HEK293 (cell line): ENCODE measurements around the gene CHST12.

Experiments used
- CTCF ChIA-PET: fragments of 350-600 bp; formaldehyde crosslinking; extraction: SDS; loops from one replicate; lab custom pipeline; 2021; ENCODE audit warnings: antibody characterized with exemption; lab: Yijun Ruan, JAX
- POLR2A ChIA-PET: fragments of 300-600 bp; formaldehyde crosslinking; extraction: SDS; loops from one replicate; lab custom pipeline; 2020; ENCODE audit warnings: antibody characterized with exemption, inconsistent platforms; lab: Yijun Ruan, JAX
- H3K27ac ChIP-seq: fragments of 200-500 bp; sonication (Bioruptor generic); 2 replicates; pipeline ENCODE4 v1.5.1; 2014; ENCODE audit warnings: low read depth, low read length, control low read depth, inconsistent platforms; ENCODE audit errors: extremely low read depth
- H3K36me3 ChIP-seq, 2 experiments: fragments of 200-500 bp in 1 of 2; sonication (Bioruptor generic) in 1 of 2; 1 replicate in 1 of 2; 2 replicates in 1 of 2; pipeline ENCODE4 v1.5.1; 2014 to 2017; ENCODE audit warnings: inconsistent platforms in 2 of 2, low read length in 2 of 2; ENCODE audit not compliant: control insufficient read depth in 2 of 2, insufficient read depth in 1 of 2
- H3K4me1 ChIP-seq: fragments of 200-500 bp; sonication (Bioruptor generic); 2 replicates; pipeline ENCODE4 v1.5.1; 2014; ENCODE audit warnings: mild to moderate bottlenecking, low read length, inconsistent platforms; ENCODE audit not compliant: control insufficient read depth, insufficient read depth
- H3K4me3 ChIP-seq: 2 replicates; pipeline ENCODE4 v1.5.1; 2011; ENCODE audit warnings: low read depth, mild to moderate bottlenecking, control low read depth, low read length, moderate library complexity
- H3K9me3 ChIP-seq: fragments of 200-500 bp; sonication (Bioruptor generic); 2 replicates; pipeline ENCODE4 v1.5.1; 2014; ENCODE audit warnings: low read depth, low read length, inconsistent platforms; ENCODE audit not compliant: control insufficient read depth, insufficient read depth
- GLIS1 ChIP-seq: fragments of 450-650 bp; formaldehyde crosslinking; IDR thresholded peaks from 2 replicates; pipeline ENCODE4 v1.5.1; 2016; ENCODE audit warnings: missing biosample characterization, missing genetic modification characterization
- KLF1 ChIP-seq: fragments of 450-650 bp; formaldehyde crosslinking; IDR thresholded peaks from 2 replicates; pipeline ENCODE4 v1.5.1; 2016; ENCODE audit warnings: missing biosample characterization, missing genetic modification characterization
- ZBTB17 ChIP-seq: fragments of 450-650 bp; formaldehyde crosslinking; IDR thresholded peaks from 2 replicates; pipeline ENCODE4 v1.5.1; 2016; ENCODE audit warnings: missing biosample characterization, missing genetic modification characterization
- ZEB2 ChIP-seq: fragments of 450-650 bp; formaldehyde crosslinking; IDR thresholded peaks from 2 replicates; pipeline ENCODE4 v1.5.1; 2016; ENCODE audit warnings: missing biosample characterization, missing genetic modification characterization
- ZFP3 ChIP-seq: fragments of 450-650 bp; formaldehyde crosslinking; IDR thresholded peaks from 2 replicates; pipeline ENCODE4 v1.5.1; 2016; ENCODE audit warnings: low read depth, missing biosample characterization, missing genetic modification characterization
- ZNF132 ChIP-seq: fragments of 450-650 bp; formaldehyde crosslinking; IDR thresholded peaks from 2 replicates; pipeline ENCODE4 v1.5.1; 2017; ENCODE audit warnings: missing biosample characterization, missing genetic modification characterization, borderline replicate concordance
- ZNF423 ChIP-seq: fragments of 450-650 bp; formaldehyde crosslinking; IDR thresholded peaks from 2 replicates; pipeline ENCODE4 v1.5.1; 2016; ENCODE audit warnings: missing biosample characterization, missing genetic modification characterization
- ZNF621 ChIP-seq: fragments of 450-650 bp; formaldehyde crosslinking; IDR thresholded peaks from 2 replicates; pipeline ENCODE4 v1.5.1; 2017; ENCODE audit warnings: missing biosample characterization, missing genetic modification characterization
- ZNF623 ChIP-seq: fragments of 450-650 bp; formaldehyde crosslinking; IDR thresholded peaks from 2 replicates; pipeline ENCODE4 v1.5.1; 2016; ENCODE audit warnings: missing biosample characterization, missing genetic modification characterization
- ZNF768 ChIP-seq: fragments of 450-650 bp; formaldehyde crosslinking; IDR thresholded peaks from 2 replicates; pipeline ENCODE4 v1.5.1; 2018; ENCODE audit warnings: missing biosample characterization, mild to moderate bottlenecking, missing genetic modification characterization
- TF ChIP-seq, protein P1 (sequence below): fragments of 450-650 bp; formaldehyde crosslinking; IDR thresholded peaks from 2 replicates; pipeline ENCODE4 v1.5.1; 2016; ENCODE audit warnings: missing biosample characterization, missing genetic modification characterization, low read depth
- TF ChIP-seq, protein P2 (sequence below): fragments of 450-650 bp; formaldehyde crosslinking; IDR thresholded peaks from 2 replicates; pipeline ENCODE4 v1.5.1; 2017; ENCODE audit warnings: missing biosample characterization, missing genetic modification characterization
- TF ChIP-seq, protein P3 (sequence below): fragments of 450-650 bp; IDR thresholded peaks from 2 replicates; pipeline ENCODE4 v1.5.1; 2018; ENCODE audit warnings: missing biosample characterization, missing genetic modification characterization
- TF ChIP-seq, protein P4 (sequence below): fragments of 450-650 bp; IDR thresholded peaks from 2 replicates; pipeline ENCODE4 v1.5.1; 2018; ENCODE audit warnings: missing biosample characterization, mild to moderate bottlenecking, missing genetic modification characterization
- TF ChIP-seq, protein P5 (sequence below): fragments of 450-650 bp; formaldehyde crosslinking; IDR thresholded peaks from 2 replicates; pipeline ENCODE4 v1.5.1; 2017; ENCODE audit warnings: missing biosample characterization, missing genetic modification characterization

The CHST12 gene

DNA sequence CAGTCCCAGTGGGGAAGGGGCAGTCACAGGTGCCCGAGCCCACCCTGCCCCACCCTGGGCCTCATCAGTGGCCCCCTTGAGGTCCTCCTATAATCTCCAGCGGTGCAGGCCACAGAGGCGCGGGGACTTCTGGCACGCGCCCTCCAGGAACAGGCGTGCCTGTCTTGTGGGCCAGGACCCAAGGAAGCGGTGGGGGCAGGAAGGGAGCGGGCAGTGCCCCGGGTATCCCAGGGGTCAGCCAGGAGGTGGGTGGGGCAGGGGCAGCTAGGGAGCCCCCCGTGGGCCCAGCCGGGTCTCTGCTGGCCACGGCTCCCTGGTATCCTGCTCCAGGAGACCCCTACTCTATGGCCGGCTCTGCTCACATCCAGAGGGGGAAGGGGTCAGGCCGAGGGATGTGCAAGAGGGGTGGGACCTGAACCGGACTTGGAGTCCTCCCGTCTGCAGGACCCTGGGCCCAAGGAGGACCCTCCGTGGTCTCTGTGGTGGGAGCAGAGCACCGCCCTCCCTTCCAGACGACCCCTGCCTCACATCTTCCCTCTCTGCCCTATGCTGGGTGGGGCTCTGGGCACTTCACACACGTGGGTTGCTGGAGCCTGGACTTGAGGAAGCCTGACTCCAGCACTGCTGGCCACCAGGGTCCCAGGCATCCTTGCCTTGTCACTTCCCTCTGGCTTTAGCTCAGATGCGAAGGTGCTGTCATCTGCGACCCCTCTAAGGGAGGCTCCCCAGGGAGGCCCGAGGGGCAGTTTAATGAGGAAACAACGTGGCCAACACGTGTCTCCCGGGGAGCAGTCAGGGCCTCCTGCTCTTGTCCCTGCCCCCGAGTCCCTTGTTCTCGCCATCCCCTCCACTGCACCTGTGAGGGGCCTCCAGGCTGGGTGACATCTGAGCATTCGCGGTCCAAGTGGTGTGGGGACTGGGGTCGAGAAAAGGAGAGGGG lies 91.0 kb downstream of the CHST12 start:
- Histone ChIP-seq H3K27ac (no peak overlapping the region), H3K4me3 (no peak overlapping the region), H3K36me3 (no peaks in the 10 kb centered on the region), H3K4me1 (no peaks in the 10 kb centered on the region), H3K9me3 (no peaks in the 10 kb centered on the region)
- ChIA-PET CTCF (no interaction called here), POLR2A (no interaction called here)
- peak; percentile 44; the same call in 1 of the 2 replicates for TF ChIP-seq GLIS1 (tag by site-specific recombination)
- TF ChIP-seq, protein P1, sequence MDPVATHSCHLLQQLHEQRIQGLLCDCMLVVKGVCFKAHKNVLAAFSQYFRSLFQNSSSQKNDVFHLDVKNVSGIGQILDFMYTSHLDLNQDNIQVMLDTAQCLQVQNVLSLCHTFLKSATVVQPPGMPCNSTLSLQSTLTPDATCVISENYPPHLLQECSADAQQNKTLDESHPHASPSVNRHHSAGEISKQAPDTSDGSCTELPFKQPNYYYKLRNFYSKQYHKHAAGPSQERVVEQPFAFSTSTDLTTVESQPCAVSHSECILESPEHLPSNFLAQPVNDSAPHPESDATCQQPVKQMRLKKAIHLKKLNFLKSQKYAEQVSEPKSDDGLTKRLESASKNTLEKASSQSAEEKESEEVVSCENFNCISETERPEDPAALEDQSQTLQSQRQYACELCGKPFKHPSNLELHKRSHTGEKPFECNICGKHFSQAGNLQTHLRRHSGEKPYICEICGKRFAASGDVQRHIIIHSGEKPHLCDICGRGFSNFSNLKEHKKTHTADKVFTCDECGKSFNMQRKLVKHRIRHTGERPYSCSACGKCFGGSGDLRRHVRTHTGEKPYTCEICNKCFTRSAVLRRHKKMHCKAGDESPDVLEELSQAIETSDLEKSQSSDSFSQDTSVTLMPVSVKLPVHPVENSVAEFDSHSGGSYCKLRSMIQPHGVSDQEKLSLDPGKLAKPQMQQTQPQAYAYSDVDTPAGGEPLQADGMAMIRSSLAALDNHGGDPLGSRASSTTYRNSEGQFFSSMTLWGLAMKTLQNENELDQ (tag by site-specific recombination), result no peak

DNA sequence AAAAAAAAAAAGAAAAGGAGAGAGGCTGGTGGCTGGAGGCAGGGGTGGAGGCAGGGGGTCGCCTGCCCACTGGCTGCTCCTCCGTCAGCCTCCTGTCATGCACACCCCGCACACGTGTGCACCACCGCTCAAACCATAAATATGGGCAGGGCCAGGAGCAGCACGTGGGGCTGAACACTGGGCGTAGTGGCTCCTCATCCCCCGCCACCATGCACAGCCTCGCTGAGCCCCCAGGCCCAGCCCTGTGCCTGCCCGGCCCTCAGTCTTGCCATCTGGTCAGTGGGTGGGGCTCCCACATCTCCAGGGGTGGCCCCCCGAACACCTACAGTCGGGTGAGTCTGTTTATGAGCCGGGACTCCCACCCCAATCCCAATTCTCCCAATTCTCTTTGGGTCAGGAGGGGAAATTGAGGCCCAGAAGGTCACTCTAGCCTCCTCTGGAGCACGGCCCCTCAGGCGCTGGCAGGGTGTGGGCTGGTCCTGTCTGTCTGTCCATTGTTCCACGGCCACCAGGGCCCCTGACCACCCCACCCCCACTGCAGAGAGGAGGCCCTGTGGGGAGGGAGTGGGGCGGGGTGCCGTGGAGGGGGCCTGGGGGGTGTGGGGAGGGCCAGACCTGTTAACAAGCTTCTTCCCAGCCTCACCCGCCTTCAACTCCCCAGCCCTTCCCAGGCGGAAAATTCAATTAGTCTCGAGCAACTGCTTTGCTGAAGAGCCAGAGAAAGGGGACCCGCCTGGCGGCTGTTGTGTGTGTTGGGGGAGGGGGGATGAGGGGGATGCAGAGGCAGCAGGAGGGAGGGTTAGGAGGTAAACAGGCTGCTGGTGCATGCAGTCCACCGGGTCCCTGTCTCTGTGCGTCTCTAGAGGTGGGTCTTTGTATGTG lies 92.2 kb downstream of the CHST12 start:
- POLR2A ChIA-PET, result no interaction called here

DNA sequence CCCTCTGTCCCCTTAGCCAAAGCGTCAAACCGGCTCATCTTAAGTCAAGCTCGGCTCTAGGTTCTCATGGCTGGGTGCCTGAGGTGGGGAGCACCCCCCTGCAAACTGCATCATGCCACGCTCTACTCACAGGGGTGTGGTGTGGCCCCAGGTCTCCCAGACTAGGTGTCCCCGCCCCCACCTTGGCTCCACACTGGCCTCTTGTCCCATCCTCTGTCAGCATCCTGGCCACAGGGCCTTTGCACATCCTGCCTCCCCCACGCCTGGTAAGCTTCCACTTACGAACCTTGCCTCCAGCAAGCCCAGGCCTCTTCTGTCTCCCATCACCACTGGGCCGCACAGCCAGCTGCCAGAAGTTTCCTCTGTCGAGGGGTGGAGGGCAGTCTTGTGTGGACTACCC lies 93.0 kb downstream of the CHST12 start:
- Histone ChIP-seq H3K27ac (no peak overlapping the region), H3K36me3 (no peaks in the 10 kb centered on the region), H3K4me1 (no peaks in the 10 kb centered on the region), H3K4me3 (no peak overlapping the region), H3K9me3 (no peaks in the 10 kb centered on the region)
- TF ChIP-seq, protein P2, sequence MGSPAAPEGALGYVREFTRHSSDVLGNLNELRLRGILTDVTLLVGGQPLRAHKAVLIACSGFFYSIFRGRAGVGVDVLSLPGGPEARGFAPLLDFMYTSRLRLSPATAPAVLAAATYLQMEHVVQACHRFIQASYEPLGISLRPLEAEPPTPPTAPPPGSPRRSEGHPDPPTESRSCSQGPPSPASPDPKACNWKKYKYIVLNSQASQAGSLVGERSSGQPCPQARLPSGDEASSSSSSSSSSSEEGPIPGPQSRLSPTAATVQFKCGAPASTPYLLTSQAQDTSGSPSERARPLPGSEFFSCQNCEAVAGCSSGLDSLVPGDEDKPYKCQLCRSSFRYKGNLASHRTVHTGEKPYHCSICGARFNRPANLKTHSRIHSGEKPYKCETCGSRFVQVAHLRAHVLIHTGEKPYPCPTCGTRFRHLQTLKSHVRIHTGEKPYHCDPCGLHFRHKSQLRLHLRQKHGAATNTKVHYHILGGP (tag by site-specific recombination), result no peak
- peak; percentile 98 for TF ChIP-seq ZNF623 (tag by site-specific recombination)
- CTCF ChIA-PET, result interaction anchor here (0.6 kb wide), 2 partner anchors 115 to 185 kb away, joined by 3 to 4 read pairs; no protein-coding TSS in a partner anchor
- POLR2A ChIA-PET, result no interaction called here

More for the DNA sequence above, 92.2 kb downstream of the CHST12 start:
- no peaks in the 10 kb centered on the region for H3K9me3 ChIP-seq
- no peak overlapping the region for H3K27ac ChIP-seq
- H3K4me1 ChIP-seq, result no peaks in the 10 kb centered on the region
- no peak overlapping the region for H3K4me3 ChIP-seq
- TF ChIP-seq, protein P3, sequence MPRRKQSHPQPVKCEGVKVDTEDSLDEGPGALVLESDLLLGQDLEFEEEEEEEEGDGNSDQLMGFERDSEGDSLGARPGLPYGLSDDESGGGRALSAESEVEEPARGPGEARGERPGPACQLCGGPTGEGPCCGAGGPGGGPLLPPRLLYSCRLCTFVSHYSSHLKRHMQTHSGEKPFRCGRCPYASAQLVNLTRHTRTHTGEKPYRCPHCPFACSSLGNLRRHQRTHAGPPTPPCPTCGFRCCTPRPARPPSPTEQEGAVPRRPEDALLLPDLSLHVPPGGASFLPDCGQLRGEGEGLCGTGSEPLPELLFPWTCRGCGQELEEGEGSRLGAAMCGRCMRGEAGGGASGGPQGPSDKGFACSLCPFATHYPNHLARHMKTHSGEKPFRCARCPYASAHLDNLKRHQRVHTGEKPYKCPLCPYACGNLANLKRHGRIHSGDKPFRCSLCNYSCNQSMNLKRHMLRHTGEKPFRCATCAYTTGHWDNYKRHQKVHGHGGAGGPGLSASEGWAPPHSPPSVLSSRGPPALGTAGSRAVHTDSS (tag by site-specific recombination), result no peak
- TF ChIP-seq KLF1, result peak; percentile 54
- TF ChIP-seq, all 188 proteins: peak for 1
- CTCF ChIA-PET, result interaction anchor here (0.6 kb wide), 1 partner anchor 186 kb away, joined by 4 read pairs; no protein-coding TSS in a partner anchor
- no peaks in the 10 kb centered on the region for H3K36me3 ChIP-seq

DNA sequence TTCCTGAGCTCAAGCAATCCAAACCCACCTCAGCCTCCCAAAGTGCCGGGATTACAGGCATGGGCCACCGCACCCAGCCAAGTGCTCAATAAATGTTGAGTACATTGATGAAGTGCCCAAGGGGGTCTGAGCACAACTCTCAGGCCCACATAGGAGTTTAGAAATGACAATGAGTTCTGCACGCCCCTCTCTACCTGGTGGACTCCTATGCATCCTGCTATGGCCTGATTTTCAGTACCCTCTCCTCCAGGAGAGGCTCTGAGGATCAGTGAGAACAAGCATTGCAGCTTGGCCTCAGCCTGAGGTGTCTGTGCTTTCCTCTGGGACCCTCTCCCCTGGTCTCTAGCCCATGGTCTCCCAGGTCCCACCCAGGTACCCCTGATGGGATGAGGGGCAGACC lies 93.7 kb downstream of the CHST12 start:
- TF ChIP-seq ZNF423 (tag by site-specific recombination) (no peak), ZBTB17 (no peak), ZFP3 (peak; percentile 86), ZNF132 (no peak), ZNF768 (no peak), ZEB2 (tag by site-specific recombination) (no peak), ZNF621 (no peak)
- TF ChIP-seq, protein P4, sequence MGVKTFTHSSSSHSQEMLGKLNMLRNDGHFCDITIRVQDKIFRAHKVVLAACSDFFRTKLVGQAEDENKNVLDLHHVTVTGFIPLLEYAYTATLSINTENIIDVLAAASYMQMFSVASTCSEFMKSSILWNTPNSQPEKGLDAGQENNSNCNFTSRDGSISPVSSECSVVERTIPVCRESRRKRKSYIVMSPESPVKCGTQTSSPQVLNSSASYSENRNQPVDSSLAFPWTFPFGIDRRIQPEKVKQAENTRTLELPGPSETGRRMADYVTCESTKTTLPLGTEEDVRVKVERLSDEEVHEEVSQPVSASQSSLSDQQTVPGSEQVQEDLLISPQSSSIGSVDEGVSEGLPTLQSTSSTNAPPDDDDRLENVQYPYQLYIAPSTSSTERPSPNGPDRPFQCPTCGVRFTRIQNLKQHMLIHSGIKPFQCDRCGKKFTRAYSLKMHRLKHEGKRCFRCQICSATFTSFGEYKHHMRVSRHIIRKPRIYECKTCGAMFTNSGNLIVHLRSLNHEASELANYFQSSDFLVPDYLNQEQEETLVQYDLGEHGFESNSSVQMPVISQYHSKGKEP (tag by site-specific recombination), result no peak
- TF ChIP-seq, protein P5, sequence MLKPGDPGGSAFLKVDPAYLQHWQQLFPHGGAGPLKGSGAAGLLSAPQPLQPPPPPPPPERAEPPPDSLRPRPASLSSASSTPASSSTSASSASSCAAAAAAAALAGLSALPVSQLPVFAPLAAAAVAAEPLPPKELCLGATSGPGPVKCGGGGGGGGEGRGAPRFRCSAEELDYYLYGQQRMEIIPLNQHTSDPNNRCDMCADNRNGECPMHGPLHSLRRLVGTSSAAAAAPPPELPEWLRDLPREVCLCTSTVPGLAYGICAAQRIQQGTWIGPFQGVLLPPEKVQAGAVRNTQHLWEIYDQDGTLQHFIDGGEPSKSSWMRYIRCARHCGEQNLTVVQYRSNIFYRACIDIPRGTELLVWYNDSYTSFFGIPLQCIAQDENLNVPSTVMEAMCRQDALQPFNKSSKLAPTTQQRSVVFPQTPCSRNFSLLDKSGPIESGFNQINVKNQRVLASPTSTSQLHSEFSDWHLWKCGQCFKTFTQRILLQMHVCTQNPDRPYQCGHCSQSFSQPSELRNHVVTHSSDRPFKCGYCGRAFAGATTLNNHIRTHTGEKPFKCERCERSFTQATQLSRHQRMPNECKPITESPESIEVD (tag by site-specific recombination), result no peak
- CTCF ChIA-PET, result interaction anchor here (0.6 kb wide), 1 partner anchor 114 kb away, joined by 3 read pairs; no protein-coding TSS in a partner anchor
- H3K9me3 ChIP-seq, result no peaks in the 10 kb centered on the region
- no peaks in the 10 kb centered on the region for H3K4me1 ChIP-seq
- no peak overlapping the region for H3K27ac ChIP-seq
- no peak overlapping the region for H3K4me3 ChIP-seq
- no peaks in the 10 kb centered on the region for H3K36me3 ChIP-seq
- POLR2A ChIA-PET, result no interaction called here
